ENCODE results near the gene RSU1.
"Not testable (repeated sequence)": the region's sequence is repeated elsewhere in the genome, so short reads cannot be mapped to it uniquely, and the experiment has no call there.

The RSU1 gene

DNA sequence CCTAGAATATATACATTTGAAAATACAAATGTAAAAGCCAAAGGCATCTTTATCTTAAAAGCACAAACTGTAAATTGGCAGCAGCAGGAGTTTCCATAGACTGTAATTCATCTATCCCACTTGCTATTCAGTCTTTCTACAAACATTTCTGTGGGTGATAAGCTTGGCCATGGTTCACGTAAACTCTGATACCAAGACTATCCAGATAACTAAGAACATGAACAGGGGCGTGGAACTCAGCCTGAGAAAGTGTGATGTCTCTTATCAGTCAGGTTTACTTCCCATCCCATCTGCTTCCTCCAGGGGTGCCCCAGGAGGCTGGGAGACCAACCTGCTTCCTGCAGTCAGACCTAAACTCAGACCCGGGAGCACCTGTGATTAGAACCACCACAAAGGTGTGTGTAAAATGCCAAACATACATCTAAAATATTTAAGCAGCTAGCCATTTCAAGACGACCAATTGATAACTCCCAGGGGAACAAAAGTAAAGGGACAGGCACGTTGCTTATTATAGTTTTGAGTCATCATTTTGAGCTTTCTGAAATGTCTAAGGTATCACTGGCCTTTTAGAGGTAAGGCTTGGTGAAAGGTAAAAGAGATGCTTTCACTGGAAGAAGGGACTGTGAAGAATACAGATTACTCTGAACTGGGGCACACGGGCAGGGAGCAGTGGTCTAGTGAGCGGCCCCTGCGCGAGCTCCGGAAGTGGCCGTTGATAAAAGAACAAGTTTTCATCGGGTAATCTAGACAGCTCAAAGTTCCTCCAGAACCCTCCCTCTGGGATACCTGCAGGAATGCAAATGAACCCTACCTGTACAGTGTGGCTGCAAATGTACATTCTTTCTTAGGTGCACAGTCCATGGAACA, 51.5 kb downstream of the RSU1 start:
- Histone ChIP-seq H3K9me3 (no peaks in the 10 kb centered on the region), H3K36me3 (peaks cover 0 to 7% (median 0%) of the 10 kb centered on the region in 3 donors), H3K4me1 (peaks cover 0 to 5% (median 0%) of the 10 kb centered on the region in 4 donors), H3K27me3 (no peaks in the 10 kb centered on the region), H3K27ac (no peak overlapping the region), H3K4me3 (no peak overlapping the region)
- TF ChIP-seq, protein P1, sequence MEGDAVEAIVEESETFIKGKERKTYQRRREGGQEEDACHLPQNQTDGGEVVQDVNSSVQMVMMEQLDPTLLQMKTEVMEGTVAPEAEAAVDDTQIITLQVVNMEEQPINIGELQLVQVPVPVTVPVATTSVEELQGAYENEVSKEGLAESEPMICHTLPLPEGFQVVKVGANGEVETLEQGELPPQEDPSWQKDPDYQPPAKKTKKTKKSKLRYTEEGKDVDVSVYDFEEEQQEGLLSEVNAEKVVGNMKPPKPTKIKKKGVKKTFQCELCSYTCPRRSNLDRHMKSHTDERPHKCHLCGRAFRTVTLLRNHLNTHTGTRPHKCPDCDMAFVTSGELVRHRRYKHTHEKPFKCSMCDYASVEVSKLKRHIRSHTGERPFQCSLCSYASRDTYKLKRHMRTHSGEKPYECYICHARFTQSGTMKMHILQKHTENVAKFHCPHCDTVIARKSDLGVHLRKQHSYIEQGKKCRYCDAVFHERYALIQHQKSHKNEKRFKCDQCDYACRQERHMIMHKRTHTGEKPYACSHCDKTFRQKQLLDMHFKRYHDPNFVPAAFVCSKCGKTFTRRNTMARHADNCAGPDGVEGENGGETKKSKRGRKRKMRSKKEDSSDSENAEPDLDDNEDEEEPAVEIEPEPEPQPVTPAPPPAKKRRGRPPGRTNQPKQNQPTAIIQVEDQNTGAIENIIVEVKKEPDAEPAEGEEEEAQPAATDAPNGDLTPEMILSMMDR (IDR thresholded peaks at IDR 0.05): no peak
- DNase-seq: no peak
- intact Hi-C loops (cut with DNase I; ENCODE audit: low total_unique reads): no loop called here

DNA sequence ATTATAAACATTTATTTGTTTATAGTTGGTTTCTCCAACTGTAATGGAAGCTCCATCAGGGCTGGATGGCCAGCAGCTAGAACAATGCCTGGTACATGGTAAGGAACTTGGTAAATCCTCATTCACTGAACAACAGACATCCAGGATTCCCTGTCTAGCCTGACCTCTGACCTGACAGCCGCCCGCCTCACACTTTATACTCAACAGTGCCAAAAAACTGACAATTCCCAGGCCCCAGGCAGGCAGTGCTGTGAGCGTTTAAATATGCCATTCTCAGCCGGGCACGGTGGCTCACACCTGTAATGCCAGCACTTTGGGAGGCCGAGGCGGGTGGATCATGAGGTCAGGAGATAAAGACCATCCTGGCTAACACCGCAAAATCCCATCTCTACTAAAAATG, 55.9 kb downstream of the RSU1 start:
- intact Hi-C loops (cut with DNase I; ENCODE audit: low total_unique reads): no loop called here
- Histone ChIP-seq H3K4me1 (peaks cover 0 to 5% (median 0%) of the 10 kb centered on the region in 4 donors), H3K36me3 (peaks cover 0 to 35% (median 0%) of the 10 kb centered on the region in 3 donors), H3K27me3 (no peaks in the 10 kb centered on the region), H3K9me3 (no peaks in the 10 kb centered on the region), H3K4me3 (no peak overlapping the region), H3K27ac (no peak overlapping the region)
- TF ChIP-seq, protein P1 (IDR thresholded peaks at IDR 0.05): no peak
- DNase-seq: no peak

DNA sequence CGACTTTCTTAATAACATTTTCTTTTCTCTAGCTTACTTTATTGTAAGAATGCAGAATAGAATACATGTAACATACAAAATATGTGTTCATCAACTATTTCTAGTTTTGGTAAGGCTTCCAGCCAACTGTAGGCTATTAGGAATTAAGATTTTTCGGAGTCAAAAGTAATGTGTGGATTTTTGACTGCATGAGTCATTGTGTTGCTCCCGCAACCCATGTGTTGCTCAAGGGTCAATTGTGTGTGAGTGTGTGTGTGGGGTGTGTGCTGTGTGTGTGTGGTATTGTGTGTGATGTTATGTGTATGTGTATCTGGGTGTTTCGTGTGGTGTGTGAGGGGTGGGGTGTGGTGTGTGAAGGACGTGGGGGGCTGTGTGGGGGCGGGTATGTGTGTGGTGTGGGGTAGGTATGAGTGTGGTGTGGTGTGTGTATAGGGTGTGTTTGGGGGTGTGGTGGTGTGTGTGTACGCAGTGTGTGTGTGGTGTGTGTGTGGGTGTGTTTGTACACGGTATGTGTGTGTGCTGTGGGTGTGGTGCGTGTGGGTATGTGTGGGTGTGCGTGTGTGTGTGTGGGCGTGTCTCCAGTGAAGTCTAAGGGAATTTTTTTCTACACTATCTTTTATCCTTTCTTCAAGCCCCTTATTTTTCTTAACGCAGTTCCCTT, 60.5 kb downstream of the RSU1 start:
- intact Hi-C loops (cut with DNase I; ENCODE audit: low total_unique reads): no loop called here
- TF ChIP-seq, protein P1 (IDR thresholded peaks at IDR 0.05): no peak
- H3K36me3 ChIP-seq: peaks cover 15 to 53% (median 18%) of the 10 kb centered on the region in 3 donors

DNA sequence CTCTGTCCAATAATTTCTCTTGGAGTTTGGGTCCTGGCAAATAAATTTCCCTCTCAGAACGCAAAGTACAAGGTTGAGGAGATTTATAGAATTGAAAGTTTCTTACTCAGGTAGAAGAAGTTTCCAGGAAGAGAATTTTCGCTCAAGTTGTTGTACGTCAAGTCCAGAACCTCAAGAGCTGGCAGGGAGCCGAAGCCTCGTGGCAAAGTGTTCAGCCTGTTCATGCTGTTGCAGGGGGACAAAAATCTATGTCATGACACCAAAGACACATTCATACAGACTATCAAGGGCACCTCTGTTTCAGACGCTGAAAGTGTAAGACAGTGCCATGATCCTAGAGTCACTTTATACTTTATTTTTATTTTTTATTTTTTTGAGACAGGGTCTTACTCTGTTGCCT, 62.5 kb downstream of the RSU1 start:
- Histone ChIP-seq H3K36me3 (peaks cover 26 to 72% (median 35%) of the 10 kb centered on the region in 3 donors), H3K4me3 (no peak overlapping the region)
- DNase-seq: no peak

More for the DNA sequence above, 60.5 kb downstream of the RSU1 start:
- Histone ChIP-seq H3K27me3 (no peaks in the 10 kb centered on the region), H3K27ac (no peak overlapping the region), H3K9me3 (no peaks in the 10 kb centered on the region), H3K4me3 (no peak overlapping the region), H3K4me1 (peaks cover 0 to 5% (median 0%) of the 10 kb centered on the region in 4 donors)
- no peak for DNase-seq

DNA sequence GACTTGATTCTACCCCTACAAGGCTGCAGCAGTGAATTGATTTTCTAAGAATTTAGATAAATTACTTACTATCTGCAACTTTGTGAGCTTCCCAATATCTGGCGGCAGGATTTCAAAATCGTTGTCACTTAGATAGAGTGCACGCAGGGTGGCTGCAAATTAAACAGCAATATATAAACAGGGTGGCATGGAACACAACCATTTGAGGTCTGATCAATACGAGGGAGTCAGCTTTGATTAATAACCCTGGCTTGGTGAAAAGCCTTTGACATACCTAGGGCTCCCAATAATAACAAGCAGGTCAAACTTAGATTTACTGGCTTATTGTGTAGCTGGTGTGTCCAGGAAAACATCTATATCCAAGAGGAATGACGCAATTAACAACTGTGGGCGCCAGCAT, 64.4 kb downstream of the RSU1 start:
- intact Hi-C loops (cut with DNase I; ENCODE audit: low total_unique reads); H3K27ac ChIP-seq; DNase-seq; H3K27me3 ChIP-seq; H3K9me3 ChIP-seq; H3K4me1 ChIP-seq; H3K4me3 ChIP-seq: not testable (repeated sequence)
- H3K36me3 ChIP-seq: peaks cover 35 to 72% (median 53%) of the 10 kb centered on the region in 3 donors

More for the DNA sequence above, 62.5 kb downstream of the RSU1 start:
- intact Hi-C loops (cut with DNase I; ENCODE audit: low total_unique reads): no loop called here
- H3K4me1 ChIP-seq: no peaks in the 10 kb centered on the region
- H3K27ac ChIP-seq: no peak overlapping the region
- TF ChIP-seq, protein P1 (IDR thresholded peaks at IDR 0.05): no peak
- no peaks in the 10 kb centered on the region for H3K27me3 ChIP-seq
- H3K9me3 ChIP-seq: no peaks in the 10 kb centered on the region

DNA sequence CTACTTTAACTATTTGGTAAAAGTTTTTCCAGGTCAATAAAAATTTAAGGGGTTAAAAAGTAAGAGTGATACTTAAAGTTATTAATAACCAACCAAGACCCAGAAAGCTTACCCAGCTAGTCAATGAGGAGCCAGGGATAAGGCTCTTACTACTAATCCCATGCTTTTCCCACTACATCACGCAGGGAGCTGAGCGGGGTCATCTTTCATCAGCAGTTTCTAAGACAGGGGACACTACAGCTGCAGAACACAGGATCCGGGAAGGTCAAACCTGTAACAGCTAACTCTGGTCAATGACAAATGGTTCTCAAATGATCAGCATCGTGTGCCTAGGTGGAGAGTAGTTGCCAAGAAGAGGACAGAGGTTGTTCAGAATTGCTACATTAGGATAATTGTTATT, 65.1 kb downstream of the RSU1 start:
- intact Hi-C loops (cut with DNase I; ENCODE audit: low total_unique reads): no loop called here
- H3K9me3 ChIP-seq: no peaks in the 10 kb centered on the region
- no peaks in the 10 kb centered on the region for H3K27me3 ChIP-seq
- TF ChIP-seq, protein P1 (IDR thresholded peaks at IDR 0.05): no peak
- H3K4me3 ChIP-seq: no peak overlapping the region
- H3K36me3 ChIP-seq: peaks cover 35 to 65% (median 57%) of the 10 kb centered on the region in 3 donors
- no peak for DNase-seq
- no peak overlapping the region for H3K27ac ChIP-seq
- H3K4me1 ChIP-seq: no peaks in the 10 kb centered on the region

All from tibial artery (tissue), 4 donors.